Astrocyte of the cerebellum (primary cell): ENCODE measurements around the gene MYPN.
A peak's percentile ranks its signal among the peaks of the same experiment; 100 is the strongest.
"Not testable (repeated sequence)": the region's sequence is repeated elsewhere in the genome, so short reads cannot be mapped to it uniquely, and the experiment has no call there.

Source experiments
- DNase-seq: peaks from one replicate; pipeline ENCODE4 v3.0.0-alpha.2; 2011; ENCODE audit warnings: low read depth
- H3K4me3 ChIP-seq: 2 replicates; pipeline ENCODE4 v1.5.1; 2011; ENCODE audit warnings: mild to moderate bottlenecking, low read depth, low read length, moderate library complexity
- CTCF ChIP-seq: IDR thresholded peaks from 2 replicates; pipeline ENCODE4 v1.5.1; 2012; ENCODE audit warnings: low read length, low read depth, moderate library complexity, mild to moderate bottlenecking; ENCODE audit errors: missing control alignments
- in situ Hi-C: cut with HindIII; loops from 2 replicates; pipeline ENCODE4 v1.10.0; 2017; ENCODE audit warnings: low sequenced_read_pairs

Gene MYPN

DNA sequence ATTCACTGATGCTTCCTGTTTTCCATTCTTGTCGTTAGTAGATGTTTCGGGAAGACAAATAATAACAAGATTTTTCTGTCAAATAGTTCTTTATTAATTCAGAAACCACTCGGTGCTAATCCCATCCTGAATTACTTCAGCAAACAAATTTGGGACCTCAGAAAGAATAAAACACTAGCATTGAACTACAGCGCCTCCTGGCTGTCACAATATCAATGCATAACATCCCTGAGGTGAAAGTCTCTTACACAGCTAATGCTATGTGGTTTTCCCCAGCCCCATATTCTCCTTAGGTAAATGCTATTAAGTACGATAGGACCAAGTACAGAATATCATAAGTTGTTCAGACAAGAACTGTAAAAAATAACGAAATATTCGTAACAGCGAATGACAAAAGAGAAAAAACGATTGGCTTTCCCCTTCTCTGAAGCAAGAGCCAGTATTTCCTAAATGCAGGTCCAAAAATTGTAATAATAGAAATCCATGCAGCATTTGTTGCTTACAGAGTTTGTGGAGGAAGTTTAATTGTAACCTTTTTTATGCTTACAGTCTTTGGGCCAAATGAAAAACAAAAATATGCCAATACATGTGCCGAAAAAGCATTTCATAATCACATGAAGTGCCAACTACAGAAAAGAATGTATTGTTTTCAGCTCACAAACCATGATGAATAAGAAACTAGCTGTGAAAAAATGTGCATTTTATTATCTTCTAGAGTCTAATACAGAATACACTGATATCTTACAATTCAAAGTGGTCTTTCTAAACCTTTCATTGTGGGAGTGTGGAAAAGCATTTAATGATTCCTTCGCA is 47.3 kb downstream of the MYPN start:
- peak; percentile 83 for TF ChIP-seq CTCF
- H3K4me3 ChIP-seq, result no peak overlapping the region
- peak; percentile 64 for DNase-seq
- in situ Hi-C loops, result no loop called here

GRCh38 chr10:68157522-68157921 is 48.2 kb downstream of the MYPN start:
- in situ Hi-C loops, DNase-seq, H3K4me3 ChIP-seq: not testable (repeated sequence)

GRCh38 chr10:68158031-68158430 is 48.7 kb downstream of the MYPN start:
- no peak for DNase-seq
- in situ Hi-C loops, result no loop called here
- no peak overlapping the region for H3K4me3 ChIP-seq
- no peak for TF ChIP-seq CTCF

- no peak for TF ChIP-seq CTCF
- no peak for DNase-seq
- in situ Hi-C loops, result no loop called here
- no peak overlapping the region for H3K4me3 ChIP-seq
These were observed 54.4 kb downstream of the MYPN start for GRCh38 chr10:68163735-68164134.

DNA sequence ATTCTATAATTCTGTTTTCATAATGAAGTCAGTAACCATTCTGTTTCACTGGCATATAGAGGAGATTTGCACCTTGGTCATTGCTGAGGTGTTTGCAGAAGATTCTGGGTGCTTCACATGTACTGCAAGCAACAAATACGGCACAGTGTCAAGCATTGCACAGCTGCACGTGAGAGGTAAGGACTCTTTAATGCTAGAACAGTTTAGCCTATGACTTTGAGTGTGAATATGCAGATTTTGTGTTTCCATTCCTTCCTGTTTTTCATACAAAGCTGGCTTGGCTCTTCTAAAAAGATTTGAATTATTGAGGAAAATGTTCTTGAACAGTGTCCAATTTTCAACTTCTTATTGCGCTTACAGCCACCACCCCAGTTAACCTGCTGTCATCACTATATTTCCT is 56.4 kb downstream of the MYPN start:
- H3K4me3 ChIP-seq, result no peak overlapping the region
- no peak for TF ChIP-seq CTCF
- DNase-seq, result no peak
- in situ Hi-C loops, result no loop called here

DNA sequence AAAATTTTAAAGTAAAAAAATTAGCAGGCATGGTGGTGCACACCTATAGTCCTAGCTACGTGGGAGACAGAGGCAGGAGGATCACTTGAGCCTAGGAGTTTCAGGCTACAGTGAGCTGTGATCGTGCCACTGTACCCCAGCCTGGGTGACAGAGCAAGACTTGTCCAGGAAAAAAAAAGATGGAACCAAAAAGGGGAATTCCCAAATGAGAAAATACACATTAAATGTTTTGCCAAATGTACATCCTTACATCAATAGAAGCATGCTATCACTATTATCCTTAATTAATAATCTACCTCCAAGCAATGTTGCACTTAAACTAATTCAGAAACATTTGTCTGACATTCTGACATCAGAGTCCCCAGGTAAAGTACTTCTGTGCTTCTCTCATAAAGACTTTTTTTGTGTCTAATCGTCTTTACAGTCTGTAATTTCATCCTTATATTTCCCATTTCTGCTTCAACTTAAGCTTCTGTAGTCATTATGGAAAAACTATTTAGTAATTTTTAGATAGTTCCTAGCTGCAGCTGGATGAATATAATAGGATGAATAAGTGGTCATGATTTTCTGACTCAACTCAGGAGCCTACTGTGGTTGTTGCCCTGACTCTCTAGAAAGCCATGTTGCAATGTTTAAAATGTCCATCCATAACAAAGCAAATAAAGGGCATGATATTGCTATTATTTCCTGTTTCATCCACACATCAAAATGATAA is 57.7 kb downstream of the MYPN start:
- no peak overlapping the region for H3K4me3 ChIP-seq
- DNase-seq, result no peak
- no peak for TF ChIP-seq CTCF
- in situ Hi-C loops, result no loop called here

DNA sequence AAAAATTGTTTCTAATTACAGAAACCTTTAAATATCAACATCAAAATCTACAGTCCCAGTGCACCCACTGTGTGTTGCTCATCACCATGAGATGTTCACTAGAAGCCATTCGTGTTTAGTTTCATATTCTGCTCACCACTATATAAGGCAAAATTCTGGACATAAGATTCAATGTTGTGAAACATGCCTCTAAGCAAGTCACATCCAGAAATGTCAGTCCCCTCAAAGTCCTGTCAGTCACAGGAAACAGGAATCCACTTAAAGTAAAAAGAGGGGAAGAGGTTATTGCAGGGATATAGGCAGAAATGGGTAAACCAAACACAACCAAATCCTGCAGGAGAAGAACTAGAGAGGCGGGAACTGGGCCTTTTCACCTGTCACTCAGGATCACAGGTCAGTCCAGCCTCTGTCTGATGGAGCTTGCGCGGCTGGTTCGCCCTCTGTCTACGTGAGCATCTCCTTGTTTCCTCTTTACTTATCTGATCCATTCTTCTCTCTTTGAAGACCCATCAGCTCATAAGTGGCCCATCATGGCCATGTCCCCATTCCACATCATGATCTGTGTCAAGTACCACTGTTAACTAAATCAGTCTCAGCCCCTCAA is 58.4 kb downstream of the MYPN start:
- no peak for TF ChIP-seq CTCF
- H3K4me3 ChIP-seq, result no peak overlapping the region
- DNase-seq, result no peak
- in situ Hi-C loops, result no loop called here
